ENCODE data around the gene SARDH.

DNA sequence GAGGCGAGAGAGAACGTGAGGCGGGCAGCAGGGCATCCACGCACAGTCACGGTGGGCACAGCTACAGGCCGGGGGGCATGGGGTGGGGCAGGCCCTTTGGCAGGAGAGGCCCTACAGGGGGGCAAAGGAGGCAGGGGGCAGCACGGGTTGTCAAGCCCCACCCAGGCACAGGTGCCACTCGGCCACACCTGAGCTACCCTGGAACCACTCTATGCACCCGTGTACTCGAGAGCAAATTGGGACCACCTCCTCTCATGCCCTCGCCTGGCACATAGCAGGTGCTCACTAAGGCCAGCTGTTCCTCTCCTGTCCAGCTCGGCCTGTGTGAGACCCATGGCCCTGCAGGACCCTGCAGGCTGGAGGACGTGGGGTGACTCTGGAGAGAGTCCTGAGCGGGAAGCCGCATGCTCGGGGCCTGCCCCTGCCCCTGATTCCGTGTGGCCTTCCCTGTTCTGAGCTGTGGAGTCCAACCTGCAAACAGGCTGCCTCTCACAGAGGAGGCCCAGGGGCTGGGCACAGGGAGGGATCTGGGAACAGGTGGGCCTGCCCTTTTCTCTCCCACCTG lies 31.4 kb upstream of the SARDH start:
- TF ChIP-seq, protein P1, sequence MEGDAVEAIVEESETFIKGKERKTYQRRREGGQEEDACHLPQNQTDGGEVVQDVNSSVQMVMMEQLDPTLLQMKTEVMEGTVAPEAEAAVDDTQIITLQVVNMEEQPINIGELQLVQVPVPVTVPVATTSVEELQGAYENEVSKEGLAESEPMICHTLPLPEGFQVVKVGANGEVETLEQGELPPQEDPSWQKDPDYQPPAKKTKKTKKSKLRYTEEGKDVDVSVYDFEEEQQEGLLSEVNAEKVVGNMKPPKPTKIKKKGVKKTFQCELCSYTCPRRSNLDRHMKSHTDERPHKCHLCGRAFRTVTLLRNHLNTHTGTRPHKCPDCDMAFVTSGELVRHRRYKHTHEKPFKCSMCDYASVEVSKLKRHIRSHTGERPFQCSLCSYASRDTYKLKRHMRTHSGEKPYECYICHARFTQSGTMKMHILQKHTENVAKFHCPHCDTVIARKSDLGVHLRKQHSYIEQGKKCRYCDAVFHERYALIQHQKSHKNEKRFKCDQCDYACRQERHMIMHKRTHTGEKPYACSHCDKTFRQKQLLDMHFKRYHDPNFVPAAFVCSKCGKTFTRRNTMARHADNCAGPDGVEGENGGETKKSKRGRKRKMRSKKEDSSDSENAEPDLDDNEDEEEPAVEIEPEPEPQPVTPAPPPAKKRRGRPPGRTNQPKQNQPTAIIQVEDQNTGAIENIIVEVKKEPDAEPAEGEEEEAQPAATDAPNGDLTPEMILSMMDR (conservative IDR thresholded peaks at IDR 0.05 in 1 of 2, IDR thresholded peaks at IDR 0.05 in 1 of 2; ENCODE audit: low read depth in 1 of 2, low read length in 2 of 2) = no peak
- TF ChIP-seq EZH2 (IDR thresholded peaks at IDR 0.05; ENCODE audit: low read length, missing control alignments) = no peak

Measured in fibroblast of lung (primary cell).